ENCODE measurements around the gene TMEM101.

DNA sequence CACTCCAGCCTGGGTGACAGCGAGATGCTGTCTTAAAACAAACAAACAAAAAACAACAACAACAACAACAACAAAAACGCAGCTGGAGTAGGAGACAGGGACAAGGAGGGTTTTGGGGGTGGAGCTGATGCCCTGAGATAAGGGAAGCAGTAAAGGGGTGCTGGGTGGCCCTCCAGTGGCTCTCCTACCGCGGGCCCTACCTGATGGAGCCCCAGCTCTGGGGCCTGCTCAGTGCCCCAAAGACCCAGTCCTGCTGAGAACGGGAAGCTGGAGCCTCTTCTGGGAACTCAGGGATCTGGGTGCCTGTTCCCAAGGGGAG, 31.6 kb downstream of the TMEM101 start:
- TF ChIP-seq CTCF (IDR thresholded peaks at IDR 0.05) (no peak), ZFX (IDR thresholded peaks at IDR 0.05; ENCODE audit: borderline replicate concordance) (no peak)
